ENCODE data around the gene LCOR. TPM values are rescaled to one million over a fixed set of nuclear protein-coding genes. Genes with fewer than 3 reads are reported as not detected.

The LCOR gene
- total and polyA plus RNA-seq, 2 of the 4 experiments (the other 2 are of a cell fraction): 3.7 to 36.9 TPM

DNA sequence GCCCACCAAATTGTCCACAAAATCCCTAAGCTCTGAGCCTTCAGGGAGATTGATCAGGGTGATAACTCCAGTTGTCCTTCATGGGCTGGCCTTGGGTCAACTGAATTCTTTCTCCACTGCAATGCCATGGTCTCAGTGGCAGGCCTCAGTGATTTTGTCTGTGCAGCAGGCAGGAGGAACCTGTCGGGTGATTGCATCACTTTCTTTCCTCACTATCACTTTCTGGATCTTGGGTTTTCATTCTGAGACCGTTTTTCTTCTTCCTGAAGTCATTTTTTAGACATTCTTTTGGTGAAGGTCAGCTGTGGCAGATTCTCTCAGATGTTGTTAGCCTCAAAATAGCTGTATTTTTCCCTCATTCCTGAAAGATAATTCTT, 28.8 kb upstream of the LCOR start:
- no peak overlapping the region for H3K27ac ChIP-seq (ENCODE audit: insufficient read depth, low read length)
- H3K79me1 ChIP-seq (ENCODE audit: low read depth in 1 of 2, low read length in 2 of 2): no peaks in the 10 kb centered on the region
- H3K4ac ChIP-seq (ENCODE audit: low read depth, low read length): no peak overlapping the region
- DNase-seq (no peak), ATAC-seq (ENCODE audit: low read depth) (no peak)
- TF ChIP-seq RCOR1 (IDR thresholded peaks at IDR 0.05; ENCODE audit: insufficient replicate concordance, low read length) (no peak), MAFK (IDR thresholded peaks at IDR 0.05; ENCODE audit: low read depth, low read length) (no peak), BHLHE40 (IDR thresholded peaks at IDR 0.05; ENCODE audit: low read depth, low read length) (no peak), MAZ (IDR thresholded peaks at IDR 0.05; ENCODE audit: borderline replicate concordance, low read depth, low read length) (no peak), CHD1 (IDR thresholded peaks at IDR 0.05; ENCODE audit: low read depth, low read length) (no peak), RAD21 (IDR thresholded peaks at IDR 0.05; ENCODE audit: low read length) (no peak), FOS (IDR thresholded peaks at IDR 0.05; ENCODE audit: low read depth, low read length) (no peak), POLR2A (IDR thresholded peaks at IDR 0.05; ENCODE audit: low read depth, low read length) (no peak), SMC3 (IDR thresholded peaks at IDR 0.05; ENCODE audit: low read depth, low read length) (no peak)
- TF ChIP-seq, protein P1, sequence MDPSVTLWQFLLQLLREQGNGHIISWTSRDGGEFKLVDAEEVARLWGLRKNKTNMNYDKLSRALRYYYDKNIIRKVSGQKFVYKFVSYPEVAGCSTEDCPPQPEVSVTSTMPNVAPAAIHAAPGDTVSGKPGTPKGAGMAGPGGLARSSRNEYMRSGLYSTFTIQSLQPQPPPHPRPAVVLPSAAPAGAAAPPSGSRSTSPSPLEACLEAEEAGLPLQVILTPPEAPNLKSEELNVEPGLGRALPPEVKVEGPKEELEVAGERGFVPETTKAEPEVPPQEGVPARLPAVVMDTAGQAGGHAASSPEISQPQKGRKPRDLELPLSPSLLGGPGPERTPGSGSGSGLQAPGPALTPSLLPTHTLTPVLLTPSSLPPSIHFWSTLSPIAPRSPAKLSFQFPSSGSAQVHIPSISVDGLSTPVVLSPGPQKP (IDR thresholded peaks at IDR 0.05; ENCODE audit: borderline replicate concordance, low read depth, low read length): no peak
- TF ChIP-seq, protein P2, sequence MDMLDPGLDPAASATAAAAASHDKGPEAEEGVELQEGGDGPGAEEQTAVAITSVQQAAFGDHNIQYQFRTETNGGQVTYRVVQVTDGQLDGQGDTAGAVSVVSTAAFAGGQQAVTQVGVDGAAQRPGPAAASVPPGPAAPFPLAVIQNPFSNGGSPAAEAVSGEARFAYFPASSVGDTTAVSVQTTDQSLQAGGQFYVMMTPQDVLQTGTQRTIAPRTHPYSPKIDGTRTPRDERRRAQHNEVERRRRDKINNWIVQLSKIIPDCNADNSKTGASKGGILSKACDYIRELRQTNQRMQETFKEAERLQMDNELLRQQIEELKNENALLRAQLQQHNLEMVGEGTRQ (IDR thresholded peaks at IDR 0.05; ENCODE audit: low read depth, low read length): no peak
- dilution Hi-C loops (cut with HindIII; ENCODE audit: low sequenced_read_pairs, unreplicated experiment): no loop called here
- H3K9ac ChIP-seq (ENCODE audit: low read depth, low read length): no peak overlapping the region
- H2BK120ac ChIP-seq (ENCODE audit: low read depth, low read length): no peak overlapping the region
- no peak overlapping the region for H3K56ac ChIP-seq (ENCODE audit: extremely low read depth, insufficient read depth, low read length)
- H3K4me3 ChIP-seq (ENCODE audit: insufficient read depth, low read depth, low read length): no peak overlapping the region
- no peaks in the 10 kb centered on the region for H4K20me1 ChIP-seq (ENCODE audit: insufficient read depth, low read length)
- BruUV-seq (replicated peaks): no TSS peak
- no peaks in the 10 kb centered on the region for H3K36me3 ChIP-seq (ENCODE audit: control insufficient read depth, insufficient read depth, low read length)
- in situ Hi-C loops (cut with MboI; ENCODE audit: low sequenced_read_pairs): no loop called here
- no peak overlapping the region for H3K4me2 ChIP-seq (ENCODE audit: low read depth, low read length)
- ChIA-PET POLR2A (ENCODE audit: unreplicated experiment) (no interaction called here), CTCF (no interaction called here)
- intact Hi-C loops (cut with micrococcal nuclease): no loop called here
- no peaks in the 10 kb centered on the region for H3K9me1 ChIP-seq (ENCODE audit: insufficient read depth, low read length)
- no CpG with 5 or more reads among the region's 2 CpGs for WGBS, 2 experiments (ENCODE audit: extremely low coverage in 2 of 2, insufficient read length in 1 of 2)
- no peak overlapping the region for H3K23ac ChIP-seq (ENCODE audit: low read depth, low read length)
- no peak overlapping the region for H4K8ac ChIP-seq (ENCODE audit: low read depth in 2 of 2, low read length in 2 of 2)
- no peak overlapping the region for H4K5ac ChIP-seq (ENCODE audit: low read depth, low read length)
- H2AK9ac ChIP-seq (replicated peaks; ENCODE audit: low read depth, low read length, poor library complexity): no peak overlapping the region
- no peak overlapping the region for H2AFZ ChIP-seq (replicated peaks; ENCODE audit: low read length, poor library complexity)
- H3K4me1 ChIP-seq (ENCODE audit: control insufficient read depth, insufficient read depth, low read length): no peaks in the 10 kb centered on the region
- peaks cover 2% of the 10 kb centered on the region for H3K9me3 ChIP-seq (ENCODE audit: control insufficient read depth, insufficient read depth, low read length)
- no peak overlapping the region for H2BK20ac ChIP-seq (ENCODE audit: low read depth, low read length)
- H2AK5ac ChIP-seq (ENCODE audit: low read depth, low read length): no peak overlapping the region
- no peak overlapping the region for H2BK15ac ChIP-seq (ENCODE audit: low read depth, low read length)
- H3K18ac ChIP-seq (ENCODE audit: low read depth, low read length): no peak overlapping the region
- H3K27me3 ChIP-seq (ENCODE audit: control insufficient read depth, insufficient read depth, low read length): no peaks in the 10 kb centered on the region; the same call in 1 of the 2 replicates
- no peak overlapping the region for H2BK5ac ChIP-seq (ENCODE audit: low read depth, low read length, poor library complexity, severe bottlenecking)
- H3K14ac ChIP-seq (replicated peaks; ENCODE audit: low read depth, low read length): no peak overlapping the region
- no peak overlapping the region for H4K91ac ChIP-seq (ENCODE audit: insufficient read depth, low read depth, low read length)

All from IMR-90 (cell line).